ENCODE results near the gene CYP27C1.

Gene CYP27C1

GRCh38 chr2:127140538-127140937 lies 79.6 kb downstream of the CYP27C1 start:
- Histone ChIP-seq H3K27me3 (replicated peaks; ENCODE audit: control insufficient read depth, insufficient read depth, low read length, poor library complexity, severe bottlenecking) (no peaks in the 10 kb centered on the region), H3K4me3 (ENCODE audit: insufficient read depth, low read depth, low read length, poor library complexity, severe bottlenecking) (no peak overlapping the region), H3K4me1 (ENCODE audit: control insufficient read depth, insufficient read depth, low read length, poor library complexity, severe bottlenecking) (no peaks in the 10 kb centered on the region), H3K36me3 (ENCODE audit: control insufficient read depth, insufficient read depth, low read length) (no peaks in the 10 kb centered on the region), H3K27ac (ENCODE audit: insufficient read depth, low read length, poor library complexity, severe bottlenecking) (no peak overlapping the region), H3K9me3 (ENCODE audit: control insufficient read depth, low read length) (no peaks in the 10 kb centered on the region)
- DNase-seq = no peak

GRCh38 chr2:127139766-127140165 lies 80.3 kb downstream of the CYP27C1 start:
- Histone ChIP-seq H3K4me1 (ENCODE audit: control insufficient read depth, insufficient read depth, low read length, poor library complexity, severe bottlenecking) (no peaks in the 10 kb centered on the region), H3K36me3 (ENCODE audit: control insufficient read depth, insufficient read depth, low read length) (no peaks in the 10 kb centered on the region), H3K27me3 (replicated peaks; ENCODE audit: control insufficient read depth, insufficient read depth, low read length, poor library complexity, severe bottlenecking) (no peaks in the 10 kb centered on the region), H3K4me3 (ENCODE audit: insufficient read depth, low read depth, low read length, poor library complexity, severe bottlenecking) (no peak overlapping the region), H3K9me3 (ENCODE audit: control insufficient read depth, low read length) (no peaks in the 10 kb centered on the region), H3K27ac (ENCODE audit: insufficient read depth, low read length, poor library complexity, severe bottlenecking) (no peak overlapping the region)
- DNase-seq = no peak

- H3K27me3 ChIP-seq (replicated peaks; ENCODE audit: control insufficient read depth, insufficient read depth, low read length, poor library complexity, severe bottlenecking) = no peaks in the 10 kb centered on the region
- H3K9me3 ChIP-seq (ENCODE audit: control insufficient read depth, low read length) = no peaks in the 10 kb centered on the region
- no peaks in the 10 kb centered on the region for H3K4me1 ChIP-seq (ENCODE audit: control insufficient read depth, insufficient read depth, low read length, poor library complexity, severe bottlenecking)
- no peak overlapping the region for H3K27ac ChIP-seq (ENCODE audit: insufficient read depth, low read length, poor library complexity, severe bottlenecking)
- H3K36me3 ChIP-seq (ENCODE audit: control insufficient read depth, insufficient read depth, low read length) = no peaks in the 10 kb centered on the region
- no peak overlapping the region for H3K4me3 ChIP-seq (ENCODE audit: insufficient read depth, low read depth, low read length, poor library complexity, severe bottlenecking)
- no peak for DNase-seq
Measured at GRCh38 chr2:127138281-127138680, 81.8 kb downstream of the CYP27C1 start.

- no peaks in the 10 kb centered on the region for H3K4me1 ChIP-seq (ENCODE audit: control insufficient read depth, insufficient read depth, low read length, poor library complexity, severe bottlenecking)
- H3K36me3 ChIP-seq (ENCODE audit: control insufficient read depth, insufficient read depth, low read length) = no peaks in the 10 kb centered on the region
- H3K9me3 ChIP-seq (ENCODE audit: control insufficient read depth, low read length) = no peaks in the 10 kb centered on the region
- no peak overlapping the region for H3K4me3 ChIP-seq (ENCODE audit: insufficient read depth, low read depth, low read length, poor library complexity, severe bottlenecking)
- no peak for DNase-seq
- no peaks in the 10 kb centered on the region for H3K27me3 ChIP-seq (replicated peaks; ENCODE audit: control insufficient read depth, insufficient read depth, low read length, poor library complexity, severe bottlenecking)
- no peak overlapping the region for H3K27ac ChIP-seq (ENCODE audit: insufficient read depth, low read length, poor library complexity, severe bottlenecking)
Measured at GRCh38 chr2:127137741-127138140, 82.4 kb downstream of the CYP27C1 start.

GRCh38 chr2:127137225-127137624 lies 82.9 kb downstream of the CYP27C1 start:
- no peak overlapping the region for H3K4me3 ChIP-seq (ENCODE audit: insufficient read depth, low read depth, low read length, poor library complexity, severe bottlenecking)
- H3K27me3 ChIP-seq (replicated peaks; ENCODE audit: control insufficient read depth, insufficient read depth, low read length, poor library complexity, severe bottlenecking) = no peaks in the 10 kb centered on the region

GRCh38 chr2:127134833-127135830 lies 85.0 kb downstream of the CYP27C1 start:
- Histone ChIP-seq H3K4me1 (ENCODE audit: control insufficient read depth, insufficient read depth, low read length, poor library complexity, severe bottlenecking) (no peaks in the 10 kb centered on the region), H3K27ac (ENCODE audit: insufficient read depth, low read length, poor library complexity, severe bottlenecking) (no peak overlapping the region), H3K9me3 (ENCODE audit: control insufficient read depth, low read length) (no peaks in the 10 kb centered on the region), H3K36me3 (ENCODE audit: control insufficient read depth, insufficient read depth, low read length) (no peaks in the 10 kb centered on the region), H3K4me3 (ENCODE audit: insufficient read depth, low read depth, low read length, poor library complexity, severe bottlenecking) (no peak overlapping the region), H3K27me3 (replicated peaks; ENCODE audit: control insufficient read depth, insufficient read depth, low read length, poor library complexity, severe bottlenecking) (no peaks in the 10 kb centered on the region)
- no peak for DNase-seq

More at GRCh38 chr2:127137225-127137624, 82.9 kb downstream of the CYP27C1 start:
- H3K36me3 ChIP-seq (ENCODE audit: control insufficient read depth, insufficient read depth, low read length) = no peaks in the 10 kb centered on the region
- no peaks in the 10 kb centered on the region for H3K4me1 ChIP-seq (ENCODE audit: control insufficient read depth, insufficient read depth, low read length, poor library complexity, severe bottlenecking)
- H3K9me3 ChIP-seq (ENCODE audit: control insufficient read depth, low read length) = no peaks in the 10 kb centered on the region
- H3K27ac ChIP-seq (ENCODE audit: insufficient read depth, low read length, poor library complexity, severe bottlenecking) = no peak overlapping the region
- DNase-seq = no peak

GRCh38 chr2:127134235-127134634 lies 85.9 kb downstream of the CYP27C1 start:
- Histone ChIP-seq H3K9me3 (ENCODE audit: control insufficient read depth, low read length) (no peaks in the 10 kb centered on the region), H3K27me3 (replicated peaks; ENCODE audit: control insufficient read depth, insufficient read depth, low read length, poor library complexity, severe bottlenecking) (no peaks in the 10 kb centered on the region), H3K27ac (ENCODE audit: insufficient read depth, low read length, poor library complexity, severe bottlenecking) (no peak overlapping the region), H3K36me3 (ENCODE audit: control insufficient read depth, insufficient read depth, low read length) (no peaks in the 10 kb centered on the region), H3K4me1 (ENCODE audit: control insufficient read depth, insufficient read depth, low read length, poor library complexity, severe bottlenecking) (no peaks in the 10 kb centered on the region), H3K4me3 (ENCODE audit: insufficient read depth, low read depth, low read length, poor library complexity, severe bottlenecking) (no peak overlapping the region)
- no peak for DNase-seq
